Stimulated activated naive CD4-positive, alpha-beta T cell (primary cell): Measurements from ENCODE around the gene CCDC122.
"Not testable (repeated sequence)": the region's sequence is repeated elsewhere in the genome, so short reads cannot be mapped to it uniquely, and the experiment has no call there.

ENCODE experiments used
- DNase-seq, 6 experiments: peaks; one replicate each; lab custom pipeline; 2025; lab: John Stamatoyannopoulos, UW

CCDC122 gene

DNA sequence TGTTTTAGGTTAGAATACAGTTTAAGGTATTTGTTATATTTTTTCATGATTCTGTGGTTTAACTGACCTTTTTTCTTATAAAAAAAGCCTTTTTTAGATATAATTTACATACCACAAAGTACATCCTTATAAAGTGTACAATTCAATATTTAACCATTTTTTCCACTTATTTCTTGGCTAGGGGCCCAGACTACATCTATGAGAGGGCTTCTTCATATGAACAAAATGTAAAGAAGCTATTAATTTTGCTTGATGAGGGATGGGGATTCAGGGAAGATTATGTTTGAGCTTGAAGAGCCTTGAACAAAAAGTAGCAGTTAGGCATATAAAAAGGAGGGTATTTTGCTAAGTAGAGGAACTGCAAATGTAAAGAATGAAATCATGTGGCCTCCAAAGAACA, 2.2 kb downstream of the CCDC122 start:
- DNase-seq: no peak

DNA sequence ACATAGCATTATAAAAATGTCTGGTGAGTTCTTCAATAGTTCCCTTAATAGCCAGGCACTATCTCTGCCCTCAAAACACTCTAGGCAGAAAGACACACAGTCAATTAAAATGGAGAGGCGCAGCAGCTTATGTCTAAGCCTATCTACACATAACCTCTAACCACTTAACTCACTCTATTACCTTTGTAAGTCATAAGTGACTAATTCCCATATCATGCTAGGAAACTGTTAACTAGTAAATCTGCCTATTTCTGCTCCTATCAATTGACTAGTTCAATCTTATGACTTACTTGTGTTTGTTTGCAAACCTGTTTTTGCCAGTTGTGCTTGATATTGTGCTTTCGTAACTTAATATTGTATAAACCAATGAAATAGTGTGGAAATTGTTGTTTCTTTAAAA, 3.2 kb downstream of the CCDC122 start:
- DNase-seq: no peak

DNA sequence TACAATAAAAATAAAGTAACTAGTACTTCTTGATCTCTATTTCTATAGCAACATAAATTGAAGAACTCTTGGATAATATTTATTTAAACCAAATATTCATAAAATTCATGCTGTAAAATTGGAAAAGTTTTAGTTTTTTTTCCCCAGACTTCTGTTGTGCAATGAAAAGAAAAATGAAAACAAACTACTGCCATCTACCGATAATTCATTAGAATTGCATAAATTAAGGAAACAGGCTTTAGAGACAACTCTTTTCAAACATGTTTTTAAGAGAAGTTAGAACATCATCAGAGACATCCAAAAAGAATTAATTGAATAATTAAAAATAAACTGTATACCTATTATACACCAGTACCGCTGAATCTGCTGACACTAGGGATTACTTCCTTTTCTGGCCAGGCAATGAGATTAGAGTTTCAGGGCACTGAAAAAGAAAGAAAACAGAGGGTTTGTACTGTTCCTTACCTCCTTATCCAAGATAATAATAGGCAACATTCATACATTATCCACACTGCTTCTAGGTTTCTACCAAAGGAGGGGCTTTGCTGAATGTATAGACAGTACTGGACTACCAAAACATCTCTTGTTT, 4.9 kb downstream of the CCDC122 start:
- peak in 1 of 6 experiments; percentile 9 for DNase-seq

DNA sequence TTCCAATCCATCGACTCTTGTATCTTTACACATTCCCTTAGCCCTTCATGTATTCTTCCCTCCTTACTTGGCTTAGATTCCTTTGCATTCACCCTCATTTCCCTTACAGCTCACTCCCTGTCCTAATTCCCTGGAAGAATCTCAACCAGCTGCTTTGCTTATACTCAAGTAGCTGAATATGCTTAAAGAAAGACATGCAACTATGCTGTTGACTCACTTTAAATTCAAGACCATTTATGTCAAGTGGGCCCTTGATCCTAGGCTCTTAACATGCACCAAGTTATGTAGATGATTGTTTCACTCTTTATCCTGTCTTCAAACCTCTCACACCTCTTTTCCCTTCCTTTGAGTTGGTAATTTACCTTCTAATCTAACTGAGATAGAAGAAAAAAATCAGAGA, 7.4 kb downstream of the CCDC122 start:
- DNase-seq: no peak

DNA sequence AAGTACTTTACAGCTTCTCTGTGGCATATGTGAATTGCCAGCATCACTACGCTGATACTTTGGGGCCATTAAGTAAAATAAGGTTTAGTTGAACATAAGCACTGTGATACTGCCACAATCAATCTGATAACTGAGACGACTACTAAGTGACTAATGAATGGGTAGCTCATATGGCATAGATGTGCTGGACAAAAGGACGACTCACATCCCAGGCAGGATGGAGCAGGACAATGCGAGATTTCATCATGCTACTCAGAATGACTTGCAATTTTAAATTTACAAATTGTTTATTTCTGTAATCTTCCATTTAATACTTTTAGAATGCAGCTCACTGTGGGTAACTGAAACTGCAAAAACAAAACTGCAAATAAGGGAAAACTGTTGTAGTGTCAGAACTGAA, 13.6 kb downstream of the CCDC122 start:
- no peak for DNase-seq

DNA sequence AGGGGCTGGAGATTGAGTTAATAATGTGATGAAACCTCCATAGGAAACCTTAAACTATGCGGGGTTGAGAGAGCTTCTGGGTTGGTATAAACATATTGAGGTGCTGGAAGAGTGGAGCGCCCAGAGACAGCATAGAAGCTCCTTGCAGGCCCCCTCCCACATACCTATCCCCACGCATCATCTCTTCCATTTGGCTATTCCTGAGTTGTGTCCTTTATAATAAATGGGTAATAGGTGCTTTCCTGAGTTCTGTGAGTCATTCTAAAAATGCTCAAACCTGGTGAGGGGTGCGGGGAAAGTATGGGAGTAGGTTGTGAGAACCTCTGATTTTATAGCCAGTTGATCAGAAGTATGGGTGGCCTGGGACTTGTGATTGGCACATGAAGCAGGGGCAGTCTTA, 14.6 kb downstream of the CCDC122 start:
- no peak for DNase-seq

DNA sequence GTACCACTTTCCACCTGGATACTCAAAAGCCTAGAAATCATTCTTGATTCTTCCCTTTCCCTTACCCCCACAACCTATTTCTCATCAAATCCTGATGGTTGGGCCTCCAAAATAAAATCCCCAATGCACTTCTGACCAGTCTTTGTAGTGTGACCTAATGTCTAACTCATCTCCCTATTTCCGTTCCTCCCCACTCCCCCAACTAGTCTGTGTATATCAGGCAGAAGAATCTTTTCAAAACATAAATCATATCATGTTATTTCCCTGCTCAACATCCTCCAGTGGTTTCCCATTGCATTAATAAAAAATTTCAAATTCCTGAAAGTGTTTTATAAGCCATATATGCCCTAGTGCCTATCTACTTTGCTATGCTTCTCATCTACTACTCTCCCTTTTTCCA, 17.7 kb downstream of the CCDC122 start:
- no peak for DNase-seq

DNA sequence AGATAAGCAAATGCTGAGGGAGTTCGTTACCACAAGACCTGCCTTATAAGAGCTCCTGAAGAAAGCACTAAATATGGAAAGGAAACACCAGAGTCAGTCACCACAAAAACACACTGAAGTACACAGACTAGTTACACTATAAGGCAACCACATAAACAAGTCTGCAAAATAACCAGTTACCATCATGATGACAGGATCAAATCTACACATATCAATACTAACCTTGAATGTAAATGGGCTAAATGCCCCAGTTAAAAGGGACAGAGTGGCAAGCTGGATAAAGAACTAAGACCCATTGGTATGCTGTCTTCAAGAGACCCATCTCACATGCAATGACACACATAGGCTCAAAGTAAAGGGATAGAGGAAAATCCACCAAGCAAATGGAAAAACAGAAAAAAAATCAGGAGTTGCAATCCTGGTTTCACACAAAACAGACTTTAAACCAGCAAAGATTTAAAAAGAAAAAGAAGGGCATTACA, 26.6 kb downstream of the CCDC122 start:
- DNase-seq: no peak

DNA sequence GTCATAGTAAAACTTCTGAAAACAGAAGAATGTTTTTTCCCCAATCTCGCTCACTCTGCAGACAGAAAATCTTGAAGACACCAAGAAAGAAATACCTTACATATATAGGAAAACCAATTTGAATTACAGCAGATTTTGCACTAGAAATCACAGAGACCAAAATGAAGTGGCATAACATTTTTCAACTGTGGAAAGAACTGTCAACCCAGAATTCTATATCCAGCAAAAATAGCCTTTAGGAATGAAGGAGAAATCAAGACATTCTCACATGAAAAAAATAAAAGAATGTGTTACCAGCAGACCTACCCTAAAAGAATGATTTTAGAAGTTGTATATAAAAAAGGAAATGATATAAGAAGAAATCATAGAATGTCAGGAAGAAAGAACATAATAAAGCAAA, 28.7 kb downstream of the CCDC122 start:
- DNase-seq: no peak

DNA sequence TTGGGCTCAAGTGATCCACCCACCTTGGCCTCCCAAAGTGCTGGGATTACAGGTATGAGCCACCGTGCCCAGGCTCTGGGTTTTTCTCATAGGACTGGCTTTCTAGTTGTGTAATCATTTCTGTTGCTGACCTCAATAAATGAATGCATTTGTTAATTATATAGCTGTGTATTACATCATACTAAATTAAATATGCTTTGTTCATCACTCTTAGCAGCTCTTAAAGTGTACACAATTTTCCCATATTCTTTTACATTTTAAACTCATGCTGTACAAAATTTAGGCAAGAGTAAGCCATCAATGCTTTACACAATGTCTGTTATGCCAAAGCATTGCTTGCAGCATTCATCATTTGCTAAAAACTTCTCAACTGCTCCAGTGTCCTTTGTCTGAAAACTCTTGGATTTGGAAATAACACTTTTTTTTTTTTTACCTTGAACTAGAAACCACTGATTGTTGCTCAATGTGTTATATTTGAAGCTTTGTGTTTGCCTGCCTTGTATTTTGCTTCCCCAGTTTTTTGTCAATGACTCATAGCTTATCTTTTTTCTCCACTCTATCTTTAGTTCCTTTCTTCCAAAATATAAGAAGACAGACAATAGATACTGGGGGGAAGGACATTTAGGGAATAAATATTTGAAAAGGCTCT, 31.4 kb downstream of the CCDC122 start:
- no peak for DNase-seq

DNA sequence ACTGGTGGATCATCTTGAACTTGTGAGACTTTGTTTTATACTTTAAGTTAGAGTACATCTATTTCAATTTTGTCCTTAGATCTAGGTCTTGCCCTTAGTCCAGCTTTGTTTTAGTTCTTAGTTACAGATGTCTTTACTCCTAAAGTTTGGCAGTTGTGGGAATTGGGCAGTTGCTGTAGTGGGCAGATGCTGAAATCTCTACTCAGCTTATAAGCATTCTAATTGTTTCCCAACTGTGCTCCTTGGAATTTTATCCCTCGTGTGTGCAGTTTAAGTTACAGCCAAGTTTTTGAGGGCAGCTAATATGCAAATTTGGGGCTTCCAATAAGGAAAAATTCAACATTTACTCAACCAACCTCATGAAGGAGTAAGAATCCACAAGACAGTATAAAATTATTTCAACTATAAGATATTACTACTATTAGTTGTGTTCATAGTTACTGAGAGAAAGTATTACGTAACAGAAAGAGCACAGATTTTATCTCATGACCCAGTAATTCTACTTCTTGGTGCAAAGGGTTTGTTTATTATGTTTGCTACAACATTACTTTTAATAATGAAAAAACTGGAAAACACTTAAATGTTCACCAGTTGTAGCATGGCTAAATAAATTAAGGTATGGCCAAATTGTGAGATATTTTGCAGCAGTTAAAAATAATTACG, 32.9 kb downstream of the CCDC122 start:
- no peak for DNase-seq

DNA sequence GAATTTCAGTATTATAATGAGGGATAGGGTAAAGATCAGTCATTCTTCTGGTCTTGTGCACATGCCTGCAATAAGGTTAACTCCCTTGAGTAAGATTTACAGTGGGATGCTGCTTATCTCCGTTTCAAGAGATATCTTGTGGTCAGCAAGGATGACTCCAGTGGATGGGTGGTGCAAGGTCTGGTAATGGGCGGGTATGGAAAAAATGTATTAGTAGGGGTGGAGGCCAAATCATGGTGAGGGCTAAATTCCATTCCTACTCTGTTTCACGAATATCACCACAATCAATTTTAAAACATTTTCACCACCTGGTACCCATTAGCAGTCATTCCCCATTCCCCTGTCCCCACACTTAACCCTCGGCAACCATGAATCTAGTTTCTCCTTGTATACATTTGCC, 40.6 kb downstream of the CCDC122 start:
- no peak for DNase-seq

DNA sequence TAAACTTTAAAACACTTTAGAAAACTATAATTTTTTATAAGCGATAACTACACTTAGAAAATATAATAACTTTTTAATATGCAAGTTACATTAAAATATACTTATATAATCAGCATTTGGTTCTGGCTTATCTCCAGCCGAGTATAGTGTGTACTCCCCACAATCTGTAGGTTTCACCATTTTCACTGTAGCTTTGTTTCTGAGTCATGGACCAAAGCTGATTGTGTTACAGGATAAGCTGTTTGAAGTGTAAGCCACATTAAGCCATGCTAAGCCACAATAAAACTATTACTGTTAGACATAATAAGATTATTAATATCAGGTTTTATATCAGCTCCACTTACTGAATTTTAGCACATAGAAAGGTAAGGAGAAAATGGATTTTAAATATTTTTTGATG, 43.8 kb downstream of the CCDC122 start:
- DNase-seq: no peak

DNA sequence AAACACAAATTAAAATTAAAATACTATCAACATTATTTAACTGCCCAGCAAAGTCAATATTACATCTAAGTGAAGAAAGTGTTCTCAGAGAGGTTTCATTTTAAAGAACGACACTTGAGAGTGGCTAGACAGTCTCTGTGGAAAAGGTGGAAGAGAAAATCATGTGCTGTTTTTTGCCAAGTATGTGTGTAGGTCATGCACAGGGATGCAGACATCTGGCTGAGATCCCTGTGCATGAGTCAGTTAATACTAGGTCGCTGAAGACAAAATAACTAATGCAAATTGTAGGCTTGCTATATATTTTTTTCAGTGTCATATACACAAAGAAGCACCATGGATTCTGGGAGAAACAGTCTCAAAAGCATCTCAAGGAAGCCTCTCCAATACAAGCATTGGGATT, 48.5 kb downstream of the CCDC122 start:
- no peak for DNase-seq

DNA sequence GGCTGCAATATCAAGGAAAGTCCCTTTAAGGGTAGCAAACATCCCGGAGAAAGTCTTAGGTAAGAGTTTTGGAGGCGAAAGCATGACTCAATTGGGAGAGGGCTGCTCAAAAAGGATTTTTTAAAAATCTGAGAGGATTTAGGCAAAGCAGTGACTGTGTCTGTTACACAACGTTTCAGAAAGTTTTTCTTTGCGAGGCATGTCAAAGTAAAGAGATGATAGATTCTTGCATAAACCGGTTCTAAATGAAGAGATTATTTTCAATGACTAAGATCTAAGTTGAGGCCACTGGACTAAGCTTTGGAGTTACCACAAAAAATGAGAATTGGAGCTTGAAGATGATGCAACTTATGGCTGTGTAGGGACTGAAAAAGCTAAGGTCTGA, 49.1 kb downstream of the CCDC122 start:
- DNase-seq: no peak

DNA sequence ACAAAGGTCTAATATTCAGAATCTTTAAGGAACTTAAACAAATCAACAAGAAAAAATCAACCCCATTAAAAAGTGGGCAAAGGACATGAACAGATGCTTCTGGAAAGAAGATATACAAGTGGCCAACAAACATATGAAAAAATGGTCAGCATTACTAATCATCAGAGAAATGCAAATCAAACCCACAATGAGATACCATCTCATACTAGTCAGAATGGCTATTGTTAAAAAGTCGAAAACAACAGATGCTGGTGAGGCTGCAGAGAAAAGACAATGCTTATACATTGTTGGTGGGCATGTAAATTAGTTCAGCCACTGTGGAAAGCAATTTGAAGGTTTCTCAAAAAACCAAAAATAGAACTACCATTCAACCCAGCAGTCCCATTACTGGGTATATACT, 54.9 kb downstream of the CCDC122 start:
- DNase-seq: not testable (repeated sequence)

DNA sequence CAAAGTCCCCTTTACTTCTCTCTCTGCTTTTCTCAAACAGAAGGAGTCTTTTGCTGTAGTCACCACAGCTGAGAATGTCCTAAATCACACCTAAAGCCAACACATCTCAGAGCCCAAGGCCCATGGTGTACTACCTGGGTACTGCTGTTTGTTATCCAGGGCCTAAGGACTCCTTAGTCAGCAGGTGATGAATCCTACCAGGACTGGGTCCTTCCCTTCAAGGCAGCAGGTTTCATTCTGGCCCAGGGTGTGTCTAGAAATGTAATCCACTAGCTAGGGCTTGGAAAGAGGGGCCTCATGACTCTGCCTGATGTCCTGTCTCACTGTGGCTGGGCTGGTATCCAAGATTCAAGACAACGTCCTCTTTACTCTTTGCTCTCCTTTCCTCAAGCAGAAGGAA, 56.6 kb downstream of the CCDC122 start:
- DNase-seq: no peak

DNA sequence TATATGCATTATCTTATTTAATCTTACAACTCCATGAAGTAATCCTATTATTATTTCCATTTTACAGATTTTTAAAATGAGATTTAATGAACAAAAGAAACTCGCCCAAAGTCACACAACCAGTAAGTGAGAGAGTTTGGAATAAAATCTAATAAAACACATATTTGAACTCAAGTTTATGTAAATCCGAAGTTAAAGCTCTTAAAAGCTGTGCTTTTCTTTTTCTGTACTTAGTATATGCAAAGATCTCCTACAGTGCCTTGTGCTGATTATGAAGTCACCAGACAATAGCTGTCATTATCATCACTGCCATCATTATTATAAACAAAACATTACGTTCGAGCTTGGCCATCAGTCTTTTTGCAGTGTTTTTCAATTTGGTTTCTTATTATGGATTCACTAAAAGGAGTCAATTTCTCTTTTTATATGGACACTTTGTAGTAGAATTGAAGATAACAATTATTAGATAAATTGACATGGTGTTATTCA, 63.1 kb downstream of the CCDC122 start:
- DNase-seq: no peak

DNA sequence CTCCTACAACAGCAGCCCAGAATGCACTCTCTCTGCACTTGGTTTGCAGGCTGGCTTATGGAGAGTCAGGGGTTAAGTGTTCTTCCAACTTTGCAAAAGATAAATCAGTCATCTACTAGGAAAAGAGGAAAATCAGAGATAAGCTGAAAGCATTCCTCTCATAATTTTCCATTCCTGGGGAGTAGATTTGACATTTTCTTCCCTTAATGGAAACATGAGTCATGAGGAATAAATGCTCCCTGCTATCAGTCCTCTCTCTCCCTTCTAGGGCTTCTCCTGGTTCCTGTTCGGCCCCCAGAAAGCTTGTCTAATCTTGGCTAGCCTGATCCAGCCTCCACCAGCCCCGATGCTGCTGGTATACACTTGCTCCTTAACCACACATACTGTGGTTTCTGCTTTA, 64.3 kb downstream of the CCDC122 start:
- DNase-seq: no peak

DNA sequence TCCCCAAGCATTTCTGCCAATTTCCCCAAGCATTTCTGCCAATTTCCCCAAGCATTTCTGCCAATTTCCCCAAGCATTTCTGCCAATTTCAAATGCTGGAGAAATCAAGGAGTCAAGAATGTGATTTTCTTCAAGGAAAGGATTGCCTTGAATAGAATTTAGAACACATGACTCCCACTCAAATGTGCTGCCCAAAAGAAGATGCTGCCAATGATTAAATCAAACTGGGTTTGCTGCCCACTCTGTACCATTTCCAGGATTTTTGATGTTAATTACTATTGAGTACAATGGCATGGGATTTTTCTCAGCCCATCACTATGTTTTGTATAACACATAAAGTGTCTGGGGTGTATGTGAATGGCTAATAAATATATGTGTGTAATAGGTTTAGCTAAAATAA, 70.9 kb downstream of the CCDC122 start:
- no peak for DNase-seq

DNA sequence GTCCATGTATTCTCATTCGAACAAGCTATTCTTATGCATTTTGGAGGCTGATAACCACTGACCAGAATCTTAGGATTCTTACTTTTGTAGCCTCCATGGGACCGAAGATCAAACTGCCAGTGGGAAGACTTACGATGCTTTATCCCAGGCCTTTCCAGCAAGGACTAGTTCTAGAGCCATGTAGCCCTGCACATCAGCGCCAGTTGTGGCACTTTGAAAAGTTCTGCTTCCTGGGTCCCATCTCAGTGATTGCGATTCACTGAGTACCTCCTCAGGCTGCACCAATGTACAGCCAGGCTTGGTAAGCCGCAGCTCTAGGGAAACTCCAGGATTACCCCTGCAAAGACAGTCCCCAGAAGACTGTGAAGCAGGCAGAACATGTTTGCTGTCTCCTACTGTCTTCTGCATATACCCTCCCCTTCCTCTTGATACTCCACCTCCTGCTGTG, 73.8 kb downstream of the CCDC122 start:
- no peak for DNase-seq

DNA sequence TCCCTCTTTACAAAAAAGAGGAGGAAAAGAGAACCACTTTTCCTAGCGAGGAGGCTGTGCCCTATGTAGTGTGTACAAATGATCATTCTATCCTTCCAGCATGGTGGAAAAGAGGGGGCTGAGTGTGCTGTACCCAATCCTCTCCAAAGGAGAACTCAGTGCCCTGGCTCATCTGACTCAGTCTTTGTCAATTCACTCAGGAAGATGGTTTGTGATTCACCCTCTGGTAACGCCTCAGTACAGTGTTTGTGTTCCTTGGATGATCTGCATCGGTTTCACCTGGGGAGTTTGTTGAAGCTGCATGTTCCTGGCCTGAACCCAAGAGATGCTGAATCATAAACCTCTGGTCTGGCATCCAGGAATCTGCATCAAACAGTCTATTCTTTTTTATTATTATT, 74.5 kb downstream of the CCDC122 start:
- no peak for DNase-seq

DNA sequence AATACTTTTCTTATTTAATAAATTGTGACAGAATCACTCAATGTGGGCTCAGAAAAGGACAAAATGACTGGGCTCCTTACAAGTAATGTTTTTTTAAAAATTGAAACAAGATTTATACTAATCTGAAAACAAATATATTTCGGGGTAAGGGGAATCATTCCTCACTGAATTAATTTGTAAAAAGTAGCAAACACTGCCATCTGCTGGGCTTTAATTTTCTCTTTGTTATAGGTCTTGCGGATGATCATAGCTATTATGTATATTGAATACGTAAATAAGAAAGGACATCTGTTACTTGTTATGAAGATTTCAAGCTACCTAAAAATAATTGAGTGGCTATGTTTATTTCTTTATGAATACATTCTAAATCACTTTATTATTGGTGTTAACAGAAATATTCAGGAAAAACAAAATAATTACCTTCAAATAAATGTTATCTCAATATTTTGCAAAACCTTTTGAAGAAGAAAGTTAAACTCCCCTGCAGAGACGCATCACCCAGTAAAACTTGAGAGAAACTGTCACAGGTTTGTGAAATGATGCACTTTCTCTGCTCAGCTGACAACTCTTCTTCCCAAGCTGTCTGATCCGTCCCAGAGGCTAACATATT, 75.0 kb downstream of the CCDC122 start:
- peak in 3 of 6 experiments; percentile 21 to 36 (median 35) for DNase-seq
